A673 (cell line): Measurements from ENCODE around the gene MDK.

ENCODE experiments used
- CTCF ChIP-seq: fragments of 300-800, 200-600 bp; sonication (generic); conservative IDR thresholded peaks from 2 replicates; pipeline ENCODE4 v1.5.1; 2017; ENCODE audit warnings: low read depth, mild to moderate bottlenecking, antibody characterized with exemption, low read length, moderate library complexity, mixed read lengths
- EZH2 ChIP-seq: fragments of 200-600 bp; sonication (generic); IDR thresholded peaks from 2 replicates; pipeline ENCODE4 v1.6.1; 2017; ENCODE audit warnings: borderline replicate concordance, low read depth, mild to moderate bottlenecking, mixed read lengths, antibody characterized with exemption, low read length; ENCODE audit not compliant: poor library complexity, severe bottlenecking

GRCh38 chr11:46418751-46419150, 37.3 kb downstream of the MDK start:
- TF ChIP-seq CTCF (no peak), EZH2 (no peak)
